Endothelial cell of umbilical vein (primary cell): ENCODE measurements around the gene SUMF1. TPM values are rescaled to one million over a fixed set of nuclear protein-coding genes. Genes with fewer than 3 reads are reported as not detected.

Experiments
- BruUV-seq: library from RNA; stranded (reverse); fragments of 400-500 nt; replicated peaks from 2 replicates; lab custom pipeline; 2021; lab: Mats Ljungman, UMichigan
- CTCF ChIA-PET: fragments of 300-600, 350-600 bp; sonication (Branson Sonifier 250); formaldehyde crosslinking; loops from one replicate; lab custom pipeline; 2021; ENCODE audit warnings: antibody characterized with exemption, inconsistent platforms; lab: Charles Lee
- POLR2A ChIA-PET: fragments of 300-600, 350-600 bp; sonication (Branson Sonifier 250); formaldehyde crosslinking; loops from one replicate; lab custom pipeline; 2021; ENCODE audit warnings: antibody characterized with exemption, inconsistent platforms; lab: Charles Lee
- DNase-seq: peaks from one replicate; pipeline ENCODE4 v3.0.0-alpha.2; 2011; ENCODE audit warnings: low read depth, low spot score
- FAIRE-seq: peaks from 2 replicates; lab custom pipeline; 2011; peaks lifted over from hg19 to GRCh38; lab: Jason Lieb, UNC
- H2AFZ ChIP-seq: 2 replicates; pipeline ENCODE4 v1.6.0; 2012; ENCODE audit warnings: low read depth, low read length, control low read depth, inconsistent platforms
- H3K27ac ChIP-seq: 2 replicates; pipeline ENCODE4 v1.5.1; 2011; ENCODE audit warnings: low read depth, mild to moderate bottlenecking, control low read depth, low read length, moderate library complexity; ENCODE audit not compliant: insufficient read depth
- H3K27me3 ChIP-seq, 2 experiments: 2 replicates each; pipeline versions ENCODE4 v1.6.0 to v1.6.1; 2011; ENCODE audit warnings: low read length in 2 of 2, mixed read lengths in 1 of 2; ENCODE audit not compliant: control insufficient read depth in 2 of 2, insufficient read depth in 2 of 2
- H3K36me3 ChIP-seq, 2 experiments: 2 replicates in 1 of 2; 3 replicates in 1 of 2; pipeline ENCODE4 v1.5.1; 2011; ENCODE audit warnings: low read length in 2 of 2, mild to moderate bottlenecking in 1 of 2, moderate library complexity in 1 of 2; ENCODE audit not compliant: control insufficient read depth in 2 of 2, insufficient read depth in 2 of 2; ENCODE audit errors: extremely low read depth in 1 of 2
- H3K4me1 ChIP-seq: 3 replicates; pipeline ENCODE4 v1.5.1; 2011; ENCODE audit warnings: mild to moderate bottlenecking, low read length; ENCODE audit not compliant: control insufficient read depth, insufficient read depth; ENCODE audit errors: extremely low read depth
- H3K4me2 ChIP-seq: 2 replicates; pipeline ENCODE4 v1.6.1; 2011; ENCODE audit warnings: low read length, control low read depth, mixed read lengths; ENCODE audit not compliant: insufficient read depth
- H3K4me3 ChIP-seq, 3 experiments: fragments of 200-600 bp in 1 of 3; sonication (generic), shearing (Covaris generic) in 1 of 3; replicated peaks in 1 of 3; 2 replicates each; pipeline ENCODE4 v1.5.1; 2011 to 2016; ENCODE audit warnings: control low read depth in 3 of 3, low read length in 3 of 3, mild to moderate bottlenecking in 2 of 3, inconsistent platforms in 1 of 3, low read depth in 1 of 3, moderate library complexity in 1 of 3; ENCODE audit not compliant: insufficient read depth in 1 of 3
- H3K79me2 ChIP-seq: 2 replicates; pipeline ENCODE4 v1.6.0; 2012; ENCODE audit warnings: low read length, inconsistent platforms; ENCODE audit not compliant: control insufficient read depth, insufficient read depth
- H3K9ac ChIP-seq: replicated peaks from 2 replicates; pipeline ENCODE3; 2011; ENCODE audit warnings: low read length, control low read depth; ENCODE audit not compliant: insufficient read depth; ENCODE audit errors: extremely low read depth
- H3K9me1 ChIP-seq: replicated peaks from 3 replicates; pipeline ENCODE4 v1.6.0; 2011; ENCODE audit warnings: mild to moderate bottlenecking, low read length; ENCODE audit not compliant: control insufficient read depth, insufficient read depth; ENCODE audit errors: extremely low read depth
- H3K9me3 ChIP-seq: replicated peaks from 2 replicates; pipeline ENCODE4 v1.5.1; 2012; ENCODE audit warnings: low read length, inconsistent platforms; ENCODE audit not compliant: control insufficient read depth, insufficient read depth
- H4K20me1 ChIP-seq: replicated peaks from 2 replicates; pipeline ENCODE3; 2011; ENCODE audit warnings: mild to moderate bottlenecking, low read length; ENCODE audit not compliant: control insufficient read depth, insufficient read depth; ENCODE audit errors: extremely low read depth
- EZH2 ChIP-seq: IDR thresholded peaks from 2 replicates; pipeline ENCODE4 v1.6.1; 2012; ENCODE audit warnings: borderline replicate concordance, low read depth, mild to moderate bottlenecking, moderate library complexity, low read length, inconsistent platforms; ENCODE audit not compliant: severe bottlenecking
- FOS ChIP-seq: IDR thresholded peaks from 2 replicates; pipeline ENCODE4 v1.6.1; 2011; ENCODE audit warnings: mild to moderate bottlenecking, low read length, moderate library complexity, borderline replicate concordance; ENCODE audit not compliant: insufficient read depth
- GATA2 ChIP-seq: IDR thresholded peaks from 2 replicates; pipeline ENCODE4 v1.7.0; 2011; ENCODE audit warnings: low read depth, mild to moderate bottlenecking, moderate library complexity, mixed read lengths, low read length; ENCODE audit not compliant: insufficient read length, insufficient read depth
- JUN ChIP-seq: IDR thresholded peaks from 2 replicates; pipeline ENCODE4 v1.6.1; 2011; ENCODE audit warnings: borderline replicate concordance, low read depth; ENCODE audit not compliant: insufficient read length, insufficient read depth
- MYC ChIP-seq: IDR thresholded peaks from one replicate; pipeline ENCODE4 v1.6.1; 2011; ENCODE audit warnings: mild to moderate bottlenecking, low read depth, low read length
- POLR2A ChIP-seq: IDR thresholded peaks from 2 replicates; pipeline ENCODE4 v1.6.1; 2012; ENCODE audit warnings: low read depth, mild to moderate bottlenecking, control low read depth, low read length
- POLR2AphosphoS5 ChIP-seq: IDR thresholded peaks from 2 replicates; pipeline ENCODE4 v1.6.1; 2012; ENCODE audit warnings: low read depth, mild to moderate bottlenecking, control low read depth, low read length, moderate library complexity; ENCODE audit not compliant: insufficient read depth
- dilution Hi-C: fragments of 300-500 bp; cut with MboI; formaldehyde crosslinking; loops from one replicate; pipeline ENCODE4 v1.15.0; 2019; ENCODE audit warnings: low sequenced_read_pairs; ENCODE audit not compliant: extremely low pct_ligation_motif_present
- intact Hi-C: fragments of 100-400 bp; cut with micrococcal nuclease; formaldehyde crosslinking; loops from one replicate; pipeline ENCODE4 v1.10.0; 2022
- polyA plus RNA-seq, 4 experiments: library from polyadenylated mRNA; depleted of rRNA in 3 of 4; stranded (reverse) in 3 of 4; unstranded in 1 of 4; fragments of >200 nt; gene quantifications; 2 replicates each; pipeline versions ENCODE4 v1.2.1 to v1.2.3, GENCODE V29; 2011 to 2012; ENCODE audit warnings: missing spikeins in 1 of 4
- total RNA-seq: library from RNA; stranded (reverse); gene quantifications from 2 replicates; pipeline ENCODE4 v1.2.3, GENCODE V29; 2021
- TF ChIP-seq, protein P1 (sequence below), 2 donors: IDR thresholded peaks; 1 replicate in 1 of 2; 2 replicates in 1 of 2; pipeline ENCODE4 v1.5.1; 2011; ENCODE audit warnings: low read length in 2 of 2, mild to moderate bottlenecking in 2 of 2, moderate library complexity in 2 of 2, control low read depth in 1 of 2, inconsistent platforms in 1 of 2, low read depth in 1 of 2; ENCODE audit not compliant: insufficient read depth in 1 of 2; ENCODE audit errors: extremely low read depth in 1 of 2
- TF ChIP-seq, protein P2 (sequence below): IDR thresholded peaks from 2 replicates; pipeline ENCODE4 v1.6.1; 2011; ENCODE audit not compliant: insufficient read depth, insufficient read length

The SUMF1 gene
- total and polyA plus RNA-seq, 2 donors (not counting 3 experiments of a cell fraction or from before 2014, with no cell fraction given), result 31.5 to 46.8 TPM

- H3K4me2 ChIP-seq, result peak overlapping the region; percentile 96
- peak overlapping the region; percentile 84 for H2AFZ ChIP-seq
- POLR2A ChIA-PET, result interaction anchor here (1.2 to 2.0 kb wide), 2 partner anchors 142 to 143 kb away, joined by 3 to 9 read pairs; partner anchors contain the start of gene ITPR1
Observed at GRCh38 chr3:4351872-4352271, 115.2 kb downstream of the SUMF1 start.

More at GRCh38 chr3:4351872-4352271, 115.2 kb downstream of the SUMF1 start:
- Histone ChIP-seq H3K27me3 (no peaks in the 10 kb centered on the region), H3K9me1 (no peaks in the 10 kb centered on the region), H3K9ac (peak overlapping the region; percentile 95), H3K27ac (peak overlapping the region; percentile 86), H3K79me2 (no peaks in the 10 kb centered on the region), H4K20me1 (no peaks in the 10 kb centered on the region), H3K4me1 (peaks cover 19% of the 10 kb centered on the region), H3K4me3 (no peak overlapping the region), H3K9me3 (no peaks in the 10 kb centered on the region), H3K36me3 (no peaks in the 10 kb centered on the region)
- dilution Hi-C loops (no loop called here), intact Hi-C loops (loop anchor here (1.0 to 5.0 kb wide), 8 partner anchors 42 to 625 kb away; partner anchors contain the start of genes BHLHE40, ITPR1 and SUMF1)
- DNase-seq, result no peak
- no peak for FAIRE-seq
- CTCF ChIA-PET, result interaction anchor here (0.9 to 8.1 kb wide), 30 partner anchors 11 to 706 kb away, joined by 3 to 348 read pairs (median 8); partner anchors contain the start of gene ITPR1
- no TSS peak for BruUV-seq
- TF ChIP-seq MYC, result no peak
- TF ChIP-seq, protein P1, sequence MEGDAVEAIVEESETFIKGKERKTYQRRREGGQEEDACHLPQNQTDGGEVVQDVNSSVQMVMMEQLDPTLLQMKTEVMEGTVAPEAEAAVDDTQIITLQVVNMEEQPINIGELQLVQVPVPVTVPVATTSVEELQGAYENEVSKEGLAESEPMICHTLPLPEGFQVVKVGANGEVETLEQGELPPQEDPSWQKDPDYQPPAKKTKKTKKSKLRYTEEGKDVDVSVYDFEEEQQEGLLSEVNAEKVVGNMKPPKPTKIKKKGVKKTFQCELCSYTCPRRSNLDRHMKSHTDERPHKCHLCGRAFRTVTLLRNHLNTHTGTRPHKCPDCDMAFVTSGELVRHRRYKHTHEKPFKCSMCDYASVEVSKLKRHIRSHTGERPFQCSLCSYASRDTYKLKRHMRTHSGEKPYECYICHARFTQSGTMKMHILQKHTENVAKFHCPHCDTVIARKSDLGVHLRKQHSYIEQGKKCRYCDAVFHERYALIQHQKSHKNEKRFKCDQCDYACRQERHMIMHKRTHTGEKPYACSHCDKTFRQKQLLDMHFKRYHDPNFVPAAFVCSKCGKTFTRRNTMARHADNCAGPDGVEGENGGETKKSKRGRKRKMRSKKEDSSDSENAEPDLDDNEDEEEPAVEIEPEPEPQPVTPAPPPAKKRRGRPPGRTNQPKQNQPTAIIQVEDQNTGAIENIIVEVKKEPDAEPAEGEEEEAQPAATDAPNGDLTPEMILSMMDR (IDR thresholded peaks at IDR 0.05; ENCODE audit: extremely low read depth in 1 of 2, insufficient read depth in 1 of 2, low read depth in 1 of 2, low read length in 2 of 2), result no peak
- TF ChIP-seq POLR2AphosphoS5, result no peak
- TF ChIP-seq, protein P2, sequence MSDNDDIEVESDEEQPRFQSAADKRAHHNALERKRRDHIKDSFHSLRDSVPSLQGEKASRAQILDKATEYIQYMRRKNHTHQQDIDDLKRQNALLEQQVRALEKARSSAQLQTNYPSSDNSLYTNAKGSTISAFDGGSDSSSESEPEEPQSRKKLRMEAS, result no peak
- TF ChIP-seq FOS, result no peak
- TF ChIP-seq GATA2, result no peak
- no peak for TF ChIP-seq JUN
- TF ChIP-seq EZH2, result no peak
- no peak for TF ChIP-seq POLR2A
